ENCODE results near the gene CCR5AS.
"Not testable (repeated sequence)": the region's sequence is repeated elsewhere in the genome, so short reads cannot be mapped to it uniquely, and the experiment has no call there.

Gene CCR5AS

DNA sequence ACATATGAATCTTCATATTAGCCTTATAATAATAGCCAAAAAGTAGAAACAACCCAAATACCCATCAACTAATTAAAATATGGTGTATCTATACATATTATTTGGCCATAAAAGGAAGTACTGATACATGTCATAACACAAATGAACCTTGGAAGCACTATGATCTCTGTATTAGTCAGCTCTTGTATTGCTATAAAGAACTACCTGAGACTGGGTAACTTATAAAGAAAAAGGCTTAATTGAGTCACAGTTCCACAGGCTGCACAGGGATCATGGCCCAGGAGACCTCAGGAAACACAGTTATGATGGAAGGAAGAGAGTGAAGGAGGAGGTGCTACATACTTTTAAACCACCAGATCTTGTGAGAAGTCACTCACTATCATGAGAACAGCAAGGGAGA, 69.0 kb downstream of the CCR5AS start:
- Histone ChIP-seq H3K4me3 (ENCODE audit: insufficient read length, low read depth) (no peak overlapping the region), H3K27me3 (ENCODE audit: insufficient read depth, insufficient read length) (no peaks in the 10 kb centered on the region), H3K36me3 (ENCODE audit: insufficient read depth, insufficient read length, low read length) (no peaks in the 10 kb centered on the region), H3K9me3 (ENCODE audit: insufficient read depth, low read length) (peaks cover 35% of the 10 kb centered on the region), H3K4me1 (ENCODE audit: insufficient read depth, insufficient read length) (no peaks in the 10 kb centered on the region), H3K9ac (ENCODE audit: insufficient read length, low read depth) (no peak overlapping the region)
- TF ChIP-seq YY1 (IDR thresholded peaks at IDR 0.05; ENCODE audit: insufficient read depth, insufficient read length) (no peak), ZNF274 (IDR thresholded peaks at IDR 0.05; ENCODE audit: low read depth, low read length) (no peak), SUZ12 (IDR thresholded peaks at IDR 0.05; ENCODE audit: extremely low read depth, insufficient read depth, insufficient read length) (no peak)
- DNase-seq (ENCODE audit: low read depth, low spot score): no peak

- H3K36me3 ChIP-seq (ENCODE audit: insufficient read depth, insufficient read length, low read length): no peaks in the 10 kb centered on the region
These were observed 71.3 kb downstream of the CCR5AS start for GRCh38 chr3:46335541-46335940.

DNA sequence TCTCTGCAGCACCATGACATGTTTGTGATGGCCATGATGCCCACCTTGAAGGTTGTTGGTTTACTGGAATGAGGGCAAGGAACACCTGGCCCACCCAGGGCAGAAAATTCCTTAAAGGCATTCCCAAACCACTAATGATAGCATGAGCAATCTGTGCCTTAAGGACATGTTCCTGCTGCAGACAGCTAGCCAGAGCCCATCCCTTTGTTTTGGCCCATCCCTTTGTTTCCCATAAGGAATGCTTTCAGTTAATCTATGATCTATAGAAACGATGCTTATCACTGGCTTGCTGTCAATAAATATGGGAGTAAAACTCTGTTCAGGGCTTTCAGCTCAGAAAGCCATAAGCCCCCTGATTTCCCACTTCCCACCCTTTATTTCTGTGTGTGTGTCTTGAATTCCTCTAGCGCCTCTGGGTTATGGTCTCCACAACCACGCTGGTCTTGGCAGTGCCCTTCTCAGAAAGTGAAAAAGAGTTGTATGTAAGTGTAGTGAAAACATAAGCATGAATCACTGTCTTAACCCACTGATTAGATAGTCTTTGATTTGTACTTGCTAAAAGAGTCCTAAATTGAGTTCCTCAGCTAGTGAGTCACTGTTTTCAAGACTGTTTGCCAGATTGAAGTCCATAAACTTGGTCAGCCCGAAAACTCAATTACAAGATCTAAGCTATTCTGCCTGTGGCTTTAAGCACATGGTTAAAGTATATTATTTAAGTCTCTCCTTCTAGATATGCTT, 72.0 kb downstream of the CCR5AS start:
- H3K4me1 ChIP-seq (ENCODE audit: insufficient read depth, insufficient read length): no peaks in the 10 kb centered on the region
- TF ChIP-seq YY1 (IDR thresholded peaks at IDR 0.05; ENCODE audit: insufficient read depth, insufficient read length) (no peak), ZNF274 (IDR thresholded peaks at IDR 0.05; ENCODE audit: low read depth, low read length) (no peak), SUZ12 (IDR thresholded peaks at IDR 0.05; ENCODE audit: extremely low read depth, insufficient read depth, insufficient read length) (no peak)
- peaks cover 31% of the 10 kb centered on the region for H3K9me3 ChIP-seq (ENCODE audit: insufficient read depth, low read length)
- no peak overlapping the region for H3K4me3 ChIP-seq (ENCODE audit: insufficient read length, low read depth)
- no peaks in the 10 kb centered on the region for H3K27me3 ChIP-seq (ENCODE audit: insufficient read depth, insufficient read length)
- no peak for DNase-seq (ENCODE audit: low read depth, low spot score)
- no peak overlapping the region for H3K9ac ChIP-seq (ENCODE audit: insufficient read length, low read depth)
- H3K36me3 ChIP-seq (ENCODE audit: insufficient read depth, insufficient read length, low read length): no peaks in the 10 kb centered on the region

More at GRCh38 chr3:46335541-46335940, 71.3 kb downstream of the CCR5AS start:
- no peak for DNase-seq (ENCODE audit: low read depth, low spot score)
- TF ChIP-seq SUZ12 (IDR thresholded peaks at IDR 0.05; ENCODE audit: extremely low read depth, insufficient read depth, insufficient read length): no peak
- no peak for TF ChIP-seq YY1 (IDR thresholded peaks at IDR 0.05; ENCODE audit: insufficient read depth, insufficient read length)
- no peak for TF ChIP-seq ZNF274 (IDR thresholded peaks at IDR 0.05; ENCODE audit: low read depth, low read length)
- no peaks in the 10 kb centered on the region for H3K4me1 ChIP-seq (ENCODE audit: insufficient read depth, insufficient read length)
- no peak overlapping the region for H3K9ac ChIP-seq (ENCODE audit: insufficient read length, low read depth)
- H3K4me3 ChIP-seq (ENCODE audit: insufficient read length, low read depth): no peak overlapping the region
- no peaks in the 10 kb centered on the region for H3K27me3 ChIP-seq (ENCODE audit: insufficient read depth, insufficient read length)
- peaks cover 35% of the 10 kb centered on the region for H3K9me3 ChIP-seq (ENCODE audit: insufficient read depth, low read length)

DNA sequence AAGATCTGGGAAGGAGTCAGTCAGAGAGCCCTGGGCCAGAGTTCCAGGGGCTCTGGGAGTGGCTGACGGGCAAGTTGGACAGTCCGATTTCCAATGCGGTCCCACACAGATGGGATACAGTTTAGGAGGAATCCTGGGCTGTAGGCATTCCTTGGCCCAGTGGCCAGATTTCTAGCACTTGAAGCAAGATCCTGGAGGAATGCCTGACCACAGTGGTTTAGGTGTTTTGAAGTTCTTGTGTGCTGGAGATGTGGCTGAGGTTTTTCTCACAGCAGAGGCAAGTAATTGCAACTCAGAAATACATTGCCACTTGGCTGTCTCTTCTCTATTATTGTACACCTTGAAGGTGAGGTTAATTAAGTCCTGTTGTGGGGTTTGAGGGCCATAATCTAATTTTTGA, 76.2 kb downstream of the CCR5AS start:
- not testable (repeated sequence) for DNase-seq (ENCODE audit: low read depth, low spot score); H3K27me3 ChIP-seq (ENCODE audit: insufficient read depth, insufficient read length); H3K4me1 ChIP-seq (ENCODE audit: insufficient read depth, insufficient read length); H3K9ac ChIP-seq (ENCODE audit: insufficient read length, low read depth); H3K36me3 ChIP-seq (ENCODE audit: insufficient read depth, insufficient read length, low read length); H3K4me3 ChIP-seq (ENCODE audit: insufficient read length, low read depth)
- H3K9me3 ChIP-seq (ENCODE audit: insufficient read depth, low read length): peaks cover 29% of the 10 kb centered on the region; the same call in 1 of the 2 replicates

- Histone ChIP-seq H3K36me3 (ENCODE audit: insufficient read depth, insufficient read length, low read length) (no peaks in the 10 kb centered on the region), H3K27me3 (ENCODE audit: insufficient read depth, insufficient read length) (no peaks in the 10 kb centered on the region), H3K9ac (ENCODE audit: insufficient read length, low read depth) (no peak overlapping the region), H3K4me3 (ENCODE audit: insufficient read length, low read depth) (no peak overlapping the region), H3K4me1 (ENCODE audit: insufficient read depth, insufficient read length) (no peaks in the 10 kb centered on the region), H3K9me3 (ENCODE audit: insufficient read depth, low read length) (peaks cover 16% of the 10 kb centered on the region; the same call in 1 of the 2 replicates)
- TF ChIP-seq ZNF274 (IDR thresholded peaks at IDR 0.05; ENCODE audit: low read depth, low read length) (no peak), SUZ12 (IDR thresholded peaks at IDR 0.05; ENCODE audit: extremely low read depth, insufficient read depth, insufficient read length) (no peak), YY1 (IDR thresholded peaks at IDR 0.05; ENCODE audit: insufficient read depth, insufficient read length) (no peak)
- no peak for DNase-seq (ENCODE audit: low read depth, low spot score)
These were observed 81.1 kb downstream of the CCR5AS start for GRCh38 chr3:46325645-46326300.

- no peak for TF ChIP-seq SUZ12 (IDR thresholded peaks at IDR 0.05; ENCODE audit: extremely low read depth, insufficient read depth, insufficient read length)
- no peak for TF ChIP-seq YY1 (IDR thresholded peaks at IDR 0.05; ENCODE audit: insufficient read depth, insufficient read length)
- no peak for TF ChIP-seq ZNF274 (IDR thresholded peaks at IDR 0.05; ENCODE audit: low read depth, low read length)
- Histone ChIP-seq H3K36me3 (ENCODE audit: insufficient read depth, insufficient read length, low read length) (no peaks in the 10 kb centered on the region), H3K4me3 (ENCODE audit: insufficient read length, low read depth) (no peak overlapping the region), H3K9me3 (ENCODE audit: insufficient read depth, low read length) (peaks cover 16% of the 10 kb centered on the region; the same call in 1 of the 2 replicates), H3K9ac (ENCODE audit: insufficient read length, low read depth) (no peak overlapping the region), H3K4me1 (ENCODE audit: insufficient read depth, insufficient read length) (no peaks in the 10 kb centered on the region), H3K27me3 (ENCODE audit: insufficient read depth, insufficient read length) (no peaks in the 10 kb centered on the region)
- DNase-seq (ENCODE audit: low read depth, low spot score): no peak
These were observed 82.8 kb downstream of the CCR5AS start for GRCh38 chr3:46324036-46324435.

GRCh38 chr3:46321461-46322104, 85.3 kb downstream of the CCR5AS start:
- H3K36me3 ChIP-seq (ENCODE audit: insufficient read depth, insufficient read length, low read length): no peaks in the 10 kb centered on the region
- no peak overlapping the region for H3K9ac ChIP-seq (ENCODE audit: insufficient read length, low read depth)
- no peak for DNase-seq (ENCODE audit: low read depth, low spot score)
- peaks cover 8% of the 10 kb centered on the region; the same call in 1 of the 2 replicates for H3K9me3 ChIP-seq (ENCODE audit: insufficient read depth, low read length)
- H3K4me3 ChIP-seq (ENCODE audit: insufficient read length, low read depth): no peak overlapping the region
- no peak for TF ChIP-seq SUZ12 (IDR thresholded peaks at IDR 0.05; ENCODE audit: extremely low read depth, insufficient read depth, insufficient read length)
- TF ChIP-seq ZNF274 (IDR thresholded peaks at IDR 0.05; ENCODE audit: low read depth, low read length): no peak
- TF ChIP-seq YY1 (IDR thresholded peaks at IDR 0.05; ENCODE audit: insufficient read depth, insufficient read length): no peak
- no peaks in the 10 kb centered on the region for H3K4me1 ChIP-seq (ENCODE audit: insufficient read depth, insufficient read length)
- no peaks in the 10 kb centered on the region for H3K27me3 ChIP-seq (ENCODE audit: insufficient read depth, insufficient read length)
